GM18870 (cell line): ENCODE measurements around the gene SGMS1.

ENCODE experiments used
- ATAC-seq: cut with Tn5 transposase; IDR thresholded peaks from one replicate; pipeline ENCODE4 v1.9.1; 2021; ENCODE audit warnings: moderate library complexity; ENCODE audit not compliant: unreplicated experiment

Gene SGMS1

GRCh38 chr10:50636618-50637579, 13.1 kb upstream of the SGMS1 start:
- peak; percentile 89 for ATAC-seq

DNA sequence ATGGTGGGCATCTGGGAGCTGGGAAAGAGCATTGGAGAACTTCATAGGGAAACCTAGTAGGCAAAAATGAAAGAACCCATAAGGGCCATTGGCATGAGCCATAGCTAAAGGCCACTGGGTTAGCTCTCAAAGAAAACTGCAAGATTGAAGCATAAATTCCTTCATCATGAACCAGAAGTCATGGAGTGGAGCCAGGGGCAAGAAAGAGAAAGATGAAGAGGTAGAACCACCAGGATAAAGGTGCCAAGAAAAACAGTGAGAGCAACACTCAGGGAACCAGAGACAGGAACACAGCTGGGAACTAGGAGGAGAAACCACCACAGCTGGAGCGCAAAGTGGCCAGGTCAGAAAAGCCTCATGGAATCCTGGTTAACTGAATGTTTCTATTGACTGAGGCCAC, 11.5 kb upstream of the SGMS1 start:
- no peak for ATAC-seq

DNA sequence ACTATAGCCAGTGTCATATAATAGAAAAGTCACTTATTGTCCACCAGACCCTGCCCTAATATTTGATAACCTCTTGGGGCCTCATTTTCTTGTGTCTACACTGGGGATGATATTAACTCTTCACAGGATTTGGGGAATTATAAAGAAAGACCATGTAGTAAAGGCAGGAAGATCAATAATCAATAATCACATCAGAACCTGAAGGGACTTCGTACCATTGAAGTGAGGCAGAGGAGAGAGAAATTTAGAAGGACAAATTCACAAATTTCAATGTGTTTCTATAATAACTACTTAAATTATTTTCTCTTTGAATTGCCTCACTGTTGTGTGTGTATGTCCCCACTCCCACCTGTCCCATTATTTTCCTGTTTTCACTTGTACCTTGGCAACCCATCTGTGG, 10.7 kb upstream of the SGMS1 start:
- no peak for ATAC-seq

DNA sequence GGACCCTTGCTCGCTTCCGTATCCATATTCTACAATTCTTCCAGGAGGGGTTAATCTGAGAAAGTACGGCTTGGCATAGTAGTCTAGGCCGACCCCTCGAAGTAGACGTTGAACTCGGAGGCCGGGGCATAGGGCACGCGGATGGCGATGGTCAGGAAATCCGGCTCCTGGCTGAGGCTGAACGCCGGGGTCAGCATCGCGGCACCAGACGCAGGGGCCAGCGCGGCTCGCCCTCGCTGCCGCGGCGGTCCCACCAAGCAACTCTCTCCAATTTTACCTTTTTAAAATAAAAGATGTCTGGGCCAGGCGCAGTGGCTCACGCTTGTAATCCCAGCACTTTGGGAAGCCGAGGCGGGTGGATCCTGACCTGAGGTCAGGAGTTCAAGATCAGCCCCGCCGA, 7.3 kb upstream of the SGMS1 start:
- no peak for ATAC-seq

GRCh38 chr10:50629495-50630122, 5.9 kb upstream of the SGMS1 start:
- no peak for ATAC-seq

GRCh38 chr10:50627896-50628295, 4.1 kb upstream of the SGMS1 start:
- ATAC-seq: no peak

DNA sequence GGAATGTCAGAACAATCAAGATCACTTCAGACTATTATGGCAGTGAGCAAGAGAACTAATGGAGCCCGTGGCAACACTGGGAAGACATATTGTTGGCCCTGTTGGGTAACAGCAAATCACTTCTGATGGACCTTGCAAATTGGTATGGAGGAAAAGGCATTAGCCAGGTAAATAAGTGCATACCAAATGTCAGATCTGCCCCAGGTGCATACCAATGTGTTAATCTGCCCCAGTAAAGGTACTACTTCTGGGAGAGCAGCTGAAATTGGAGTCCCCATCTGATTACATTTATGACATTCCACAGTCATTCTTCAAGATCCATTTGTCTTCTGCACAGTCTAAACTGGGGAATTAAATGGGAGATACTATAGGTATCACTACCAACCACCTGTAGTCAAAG, 3.7 kb upstream of the SGMS1 start:
- ATAC-seq: no peak

GRCh38 chr10:50625649-50626132, 1.9 kb upstream of the SGMS1 start:
- no peak for ATAC-seq

GRCh38 chr10:50624866-50625501, 1.2 kb upstream of the SGMS1 start:
- peak; percentile 35 for ATAC-seq

GRCh38 chr10:50624413-50624865, 683 bp upstream of the SGMS1 start:
- ATAC-seq: peak; percentile 45

GRCh38 chr10:50622706-50623662, 772 bp downstream of the SGMS1 start:
- no peak for ATAC-seq

DNA sequence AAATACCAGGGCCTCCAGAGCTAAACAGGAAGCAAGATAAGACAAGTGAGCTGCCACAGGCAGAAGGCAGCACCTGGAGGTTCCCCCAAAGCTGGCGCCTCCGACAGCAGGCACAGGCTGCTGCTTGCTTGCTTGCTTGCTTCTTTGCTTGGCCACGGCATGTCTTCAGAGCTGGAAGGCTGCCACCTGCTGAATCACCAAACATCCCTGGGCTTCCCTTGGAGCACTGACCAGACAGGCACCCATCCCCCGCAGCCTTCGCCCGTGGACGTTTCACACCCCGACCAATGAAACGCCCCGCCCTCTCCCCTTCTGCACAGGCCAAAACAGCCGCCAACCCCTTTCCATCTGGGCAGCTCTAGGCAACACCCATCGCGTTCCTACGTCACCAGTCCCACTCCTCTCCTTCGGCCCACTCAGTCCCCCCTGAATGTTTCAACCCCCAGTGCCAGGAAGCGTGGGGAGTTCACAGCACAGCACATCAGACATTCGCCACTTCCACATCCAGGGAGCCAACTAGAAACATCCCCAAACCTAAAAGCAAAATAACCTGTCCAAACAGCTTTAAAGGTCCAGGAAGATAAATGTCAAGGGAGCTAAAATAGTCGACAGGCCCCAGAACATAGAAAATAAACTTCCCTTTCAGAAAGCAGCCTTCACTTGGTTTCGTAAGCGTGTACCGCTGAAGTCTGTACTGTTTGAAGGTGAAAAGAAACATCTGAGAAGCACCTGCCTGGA, 1.6 kb downstream of the SGMS1 start:
- peak; percentile 28 for ATAC-seq

DNA sequence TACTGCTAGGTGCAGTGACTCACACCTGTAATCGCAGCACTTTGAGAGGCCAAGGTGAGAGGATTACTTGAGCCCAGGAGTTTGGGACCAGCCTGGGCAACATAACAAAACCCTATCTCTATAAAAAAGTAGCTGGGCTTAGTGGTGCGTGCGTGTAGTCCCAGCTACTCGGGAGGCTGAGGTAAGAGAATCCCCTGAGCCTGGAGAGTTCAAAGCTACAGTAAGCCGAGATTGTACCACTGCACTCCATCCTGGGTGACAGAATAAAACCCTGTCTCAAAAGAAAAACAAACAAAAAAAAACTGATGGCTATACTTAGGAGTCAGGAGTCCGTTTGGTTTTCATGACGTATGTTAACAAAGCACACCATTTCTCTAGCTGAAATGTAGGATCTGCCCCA, 2.9 kb downstream of the SGMS1 start:
- no peak for ATAC-seq

- no peak for ATAC-seq
Measured at GRCh38 chr10:50619882-50620281, 3.9 kb downstream of the SGMS1 start.

- no peak for ATAC-seq
Measured at GRCh38 chr10:50619166-50619565, 4.6 kb downstream of the SGMS1 start.

DNA sequence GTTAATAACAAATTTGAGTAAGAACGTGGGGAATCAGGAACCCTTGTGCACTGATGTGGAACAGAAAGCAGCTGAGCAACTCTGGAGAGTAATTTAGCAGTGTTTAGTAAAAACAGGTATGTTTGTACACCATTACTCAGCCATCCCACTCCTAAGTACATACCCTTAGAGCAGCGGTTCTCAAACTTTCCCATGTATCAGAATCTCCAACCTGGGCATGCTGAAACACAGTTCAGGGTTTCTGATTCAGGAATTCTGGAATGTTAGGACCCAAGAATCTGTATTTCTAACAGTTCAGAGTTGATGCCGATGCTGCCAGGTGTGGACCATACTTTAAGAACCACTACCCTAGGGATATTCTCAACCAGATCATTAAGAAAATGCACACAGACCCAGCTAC, 5.1 kb downstream of the SGMS1 start:
- no peak for ATAC-seq

GRCh38 chr10:50615658-50616057, 8.1 kb downstream of the SGMS1 start:
- ATAC-seq: no peak

GRCh38 chr10:50614444-50615137, 9.2 kb downstream of the SGMS1 start:
- ATAC-seq: no peak
